HepG2 (cell line): ENCODE data around the gene ABCC10. TPM values are rescaled to one million over a fixed set of nuclear protein-coding genes. Genes with fewer than 3 reads are reported as not detected.

ENCODE experiments used
- ATF5 ChIP-seq: sonication (generic); formaldehyde crosslinking; IDR thresholded peaks from 2 replicates; pipeline ENCODE4 v1.4.0; 2020; ENCODE audit warnings: mild to moderate bottlenecking, low read depth, missing genetic modification reagents
- FOXO1 ChIP-seq: sonication (generic); formaldehyde crosslinking; IDR thresholded peaks from 2 replicates; pipeline ENCODE4 v1.4.0; 2020; ENCODE audit warnings: missing genetic modification reagents
- GATAD2A ChIP-seq: IDR thresholded peaks from 2 replicates; pipeline ENCODE4 v1.6.1; 2016
- GMEB1 ChIP-seq: sonication (generic); formaldehyde crosslinking; IDR thresholded peaks from 2 replicates; pipeline ENCODE4 v1.5.1; 2020; ENCODE audit warnings: missing genetic modification reagents, mild to moderate bottlenecking, borderline replicate concordance
- GPN1 ChIP-seq: sonication (generic); formaldehyde crosslinking; IDR thresholded peaks from 2 replicates; pipeline ENCODE4 v1.5.1; 2020; ENCODE audit warnings: missing genetic modification reagents, borderline replicate concordance
- HMG20B ChIP-seq: conservative IDR thresholded peaks from 2 replicates; pipeline ENCODE4 v1.6.1; 2016; ENCODE audit warnings: missing genetic modification reagents, missing compliant biosample characterization
- MIER3 ChIP-seq: IDR thresholded peaks from 2 replicates; pipeline ENCODE4 v1.6.1; 2016; ENCODE audit warnings: missing compliant biosample characterization, borderline replicate concordance
- TP53 ChIP-seq: sonication (generic); formaldehyde crosslinking; conservative IDR thresholded peaks from 2 replicates; pipeline ENCODE4 v1.4.0; 2020; ENCODE audit warnings: missing genetic modification reagents
- ZFP37 ChIP-seq: sonication (generic); formaldehyde crosslinking; IDR thresholded peaks from 2 replicates; pipeline ENCODE4 v1.4.0; 2020; ENCODE audit warnings: missing genetic modification reagents, borderline replicate concordance
- ZNF263 ChIP-seq: sonication (generic); formaldehyde crosslinking; IDR thresholded peaks from 2 replicates; pipeline ENCODE4 v1.4.0; 2020; ENCODE audit warnings: missing genetic modification reagents
- ZNF282 ChIP-seq: fragments of 450-650 bp; IDR thresholded peaks from 2 replicates; pipeline ENCODE4 v1.6.1; 2018; ENCODE audit not compliant: partially characterized antibody
- ZNF772 ChIP-seq: sonication (generic); formaldehyde crosslinking; IDR thresholded peaks from 2 replicates; pipeline ENCODE4 v1.5.0; 2020; ENCODE audit warnings: mild to moderate bottlenecking, missing genetic modification reagents
- polyA plus RNA-seq, 8 experiments: library from polyadenylated mRNA; depleted of rRNA in 3 of 8; stranded (reverse) in 7 of 8; unstranded in 1 of 8; fragments of >200 nt; fragmentation: Illumina TruSeq in 4 of 8; extraction: Trizol in 4 of 8; gene quantifications; 2 replicates each; pipeline versions ENCODE4 v1.2.1 to v1.2.3, GENCODE V29; 2011 to 2016; ENCODE audit warnings: low read depth in 4 of 8, missing spikeins in 1 of 8, mixed read lengths in 1 of 8; ENCODE audit not compliant: insufficient read depth in 1 of 8
- total RNA-seq, 5 experiments: library from RNA; depleted of rRNA; stranded (reverse); fragments of >200 nt; fragmentation: Illumina TruSeq; extraction: Trizol; gene quantifications; 2 replicates each; pipeline ENCODE4 v1.2.3, GENCODE V29; 2016; ENCODE audit warnings: low read depth in 1 of 5
- TF ChIP-seq, protein P1 (sequence below), 2 experiments: sonication (generic) in 1 of 2; formaldehyde crosslinking in 1 of 2; IDR thresholded peaks; 2 replicates each; pipeline versions ENCODE4 v1.4.0 to v1.6.1; 2016 to 2020; ENCODE audit warnings: borderline replicate concordance in 1 of 2, low read depth in 1 of 2, mild to moderate bottlenecking in 1 of 2, missing genetic modification reagents in 1 of 2
- TF ChIP-seq, protein P2 (sequence below): sonication (generic); formaldehyde crosslinking; IDR thresholded peaks from 2 replicates; pipeline ENCODE4 v1.4.0; 2020; ENCODE audit warnings: mild to moderate bottlenecking, missing genetic modification reagents
- TF ChIP-seq, protein P3 (sequence below): IDR thresholded peaks from 2 replicates; pipeline ENCODE4 v1.6.1; 2012; ENCODE audit warnings: inconsistent platforms
- TF ChIP-seq, protein P4 (sequence below): IDR thresholded peaks from 2 replicates; pipeline ENCODE4 v1.6.1; 2016; ENCODE audit warnings: low read depth, borderline replicate concordance

Gene ABCC10
- total and polyA plus RNA-seq, 2 of the 13 experiments (the other 11 are each of a cell fraction or from before 2014, with no cell fraction given): 16.0 to 24.3 TPM

- TF ChIP-seq, protein P1, sequence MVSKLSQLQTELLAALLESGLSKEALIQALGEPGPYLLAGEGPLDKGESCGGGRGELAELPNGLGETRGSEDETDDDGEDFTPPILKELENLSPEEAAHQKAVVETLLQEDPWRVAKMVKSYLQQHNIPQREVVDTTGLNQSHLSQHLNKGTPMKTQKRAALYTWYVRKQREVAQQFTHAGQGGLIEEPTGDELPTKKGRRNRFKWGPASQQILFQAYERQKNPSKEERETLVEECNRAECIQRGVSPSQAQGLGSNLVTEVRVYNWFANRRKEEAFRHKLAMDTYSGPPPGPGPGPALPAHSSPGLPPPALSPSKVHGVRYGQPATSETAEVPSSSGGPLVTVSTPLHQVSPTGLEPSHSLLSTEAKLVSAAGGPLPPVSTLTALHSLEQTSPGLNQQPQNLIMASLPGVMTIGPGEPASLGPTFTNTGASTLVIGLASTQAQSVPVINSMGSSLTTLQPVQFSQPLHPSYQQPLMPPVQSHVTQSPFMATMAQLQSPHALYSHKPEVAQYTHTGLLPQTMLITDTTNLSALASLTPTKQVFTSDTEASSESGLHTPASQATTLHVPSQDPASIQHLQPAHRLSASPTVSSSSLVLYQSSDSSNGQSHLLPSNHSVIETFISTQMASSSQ (IDR thresholded peaks at IDR 0.05; ENCODE audit: low read depth): no peak
- TF ChIP-seq, protein P1 (CRISPR knock-in tag; IDR thresholded peaks at IDR 0.05; ENCODE audit: borderline replicate concordance): no peak
- peak; percentile 87 for TF ChIP-seq GATAD2A (CRISPR knock-in tag)
- peak; percentile 65; the same call in 1 of the 2 replicates for TF ChIP-seq MIER3
- TF ChIP-seq, protein P2, sequence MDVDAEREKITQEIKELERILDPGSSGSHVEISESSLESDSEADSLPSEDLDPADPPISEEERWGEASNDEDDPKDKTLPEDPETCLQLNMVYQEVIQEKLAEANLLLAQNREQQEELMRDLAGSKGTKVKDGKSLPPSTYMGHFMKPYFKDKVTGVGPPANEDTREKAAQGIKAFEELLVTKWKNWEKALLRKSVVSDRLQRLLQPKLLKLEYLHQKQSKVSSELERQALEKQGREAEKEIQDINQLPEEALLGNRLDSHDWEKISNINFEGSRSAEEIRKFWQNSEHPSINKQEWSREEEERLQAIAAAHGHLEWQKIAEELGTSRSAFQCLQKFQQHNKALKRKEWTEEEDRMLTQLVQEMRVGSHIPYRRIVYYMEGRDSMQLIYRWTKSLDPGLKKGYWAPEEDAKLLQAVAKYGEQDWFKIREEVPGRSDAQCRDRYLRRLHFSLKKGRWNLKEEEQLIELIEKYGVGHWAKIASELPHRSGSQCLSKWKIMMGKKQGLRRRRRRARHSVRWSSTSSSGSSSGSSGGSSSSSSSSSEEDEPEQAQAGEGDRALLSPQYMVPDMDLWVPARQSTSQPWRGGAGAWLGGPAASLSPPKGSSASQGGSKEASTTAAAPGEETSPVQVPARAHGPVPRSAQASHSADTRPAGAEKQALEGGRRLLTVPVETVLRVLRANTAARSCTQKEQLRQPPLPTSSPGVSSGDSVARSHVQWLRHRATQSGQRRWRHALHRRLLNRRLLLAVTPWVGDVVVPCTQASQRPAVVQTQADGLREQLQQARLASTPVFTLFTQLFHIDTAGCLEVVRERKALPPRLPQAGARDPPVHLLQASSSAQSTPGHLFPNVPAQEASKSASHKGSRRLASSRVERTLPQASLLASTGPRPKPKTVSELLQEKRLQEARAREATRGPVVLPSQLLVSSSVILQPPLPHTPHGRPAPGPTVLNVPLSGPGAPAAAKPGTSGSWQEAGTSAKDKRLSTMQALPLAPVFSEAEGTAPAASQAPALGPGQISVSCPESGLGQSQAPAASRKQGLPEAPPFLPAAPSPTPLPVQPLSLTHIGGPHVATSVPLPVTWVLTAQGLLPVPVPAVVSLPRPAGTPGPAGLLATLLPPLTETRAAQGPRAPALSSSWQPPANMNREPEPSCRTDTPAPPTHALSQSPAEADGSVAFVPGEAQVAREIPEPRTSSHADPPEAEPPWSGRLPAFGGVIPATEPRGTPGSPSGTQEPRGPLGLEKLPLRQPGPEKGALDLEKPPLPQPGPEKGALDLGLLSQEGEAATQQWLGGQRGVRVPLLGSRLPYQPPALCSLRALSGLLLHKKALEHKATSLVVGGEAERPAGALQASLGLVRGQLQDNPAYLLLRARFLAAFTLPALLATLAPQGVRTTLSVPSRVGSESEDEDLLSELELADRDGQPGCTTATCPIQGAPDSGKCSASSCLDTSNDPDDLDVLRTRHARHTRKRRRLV (CRISPR knock-in tag): no peak
- TF ChIP-seq ZNF263 (CRISPR knock-in tag): peak; percentile 58; the same call in 1 of the 2 replicates
- TF ChIP-seq ZFP37 (CRISPR knock-in tag): 0 out of 2 replicates have a peak, but pooled peaks have one; percentile 34
- no peak for TF ChIP-seq TP53
- no peak for TF ChIP-seq ZNF282
- TF ChIP-seq FOXO1 (CRISPR knock-in tag): peak; percentile 81; the same call in 1 of the 2 replicates
- no peak for TF ChIP-seq ATF5 (CRISPR knock-in tag)
- TF ChIP-seq, protein P3, sequence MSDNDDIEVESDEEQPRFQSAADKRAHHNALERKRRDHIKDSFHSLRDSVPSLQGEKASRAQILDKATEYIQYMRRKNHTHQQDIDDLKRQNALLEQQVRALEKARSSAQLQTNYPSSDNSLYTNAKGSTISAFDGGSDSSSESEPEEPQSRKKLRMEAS: peak; percentile 35; the same call in 1 of the 2 replicates
- TF ChIP-seq GMEB1 (CRISPR knock-in tag): peak; percentile 34
- TF ChIP-seq, protein P4, sequence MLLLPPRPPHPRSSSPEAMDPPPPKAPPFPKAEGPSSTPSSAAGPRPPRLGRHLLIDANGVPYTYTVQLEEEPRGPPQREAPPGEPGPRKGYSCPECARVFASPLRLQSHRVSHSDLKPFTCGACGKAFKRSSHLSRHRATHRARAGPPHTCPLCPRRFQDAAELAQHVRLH (CRISPR knock-in tag): peak; percentile 41; the same call in 1 of the 2 replicates
- TF ChIP-seq ZNF772 (CRISPR knock-in tag): peak; percentile 36; the same call in 1 of the 2 replicates
- TF ChIP-seq GPN1: no peak
- TF ChIP-seq HMG20B: 0 out of 2 replicates have a peak, but pooled peaks have one; percentile 13
Observed at GRCh38 chr6:43488667-43489276, 61.4 kb downstream of the ABCC10 start (continued).
